ENCODE results near the gene DYTN. TPM values are rescaled to one million over a fixed set of nuclear protein-coding genes. Genes with fewer than 3 reads are reported as not detected.

DYTN gene
- total RNA-seq, 3 donors from 2014 or later = not detected

GRCh38 chr2:206713746-206714145, 4.5 kb downstream of the DYTN start:
- TF ChIP-seq POLR2A (IDR thresholded peaks at IDR 0.05) (no peak), POLR2AphosphoS5 (IDR thresholded peaks at IDR 0.05) (no peak)
- TF ChIP-seq, protein P1, sequence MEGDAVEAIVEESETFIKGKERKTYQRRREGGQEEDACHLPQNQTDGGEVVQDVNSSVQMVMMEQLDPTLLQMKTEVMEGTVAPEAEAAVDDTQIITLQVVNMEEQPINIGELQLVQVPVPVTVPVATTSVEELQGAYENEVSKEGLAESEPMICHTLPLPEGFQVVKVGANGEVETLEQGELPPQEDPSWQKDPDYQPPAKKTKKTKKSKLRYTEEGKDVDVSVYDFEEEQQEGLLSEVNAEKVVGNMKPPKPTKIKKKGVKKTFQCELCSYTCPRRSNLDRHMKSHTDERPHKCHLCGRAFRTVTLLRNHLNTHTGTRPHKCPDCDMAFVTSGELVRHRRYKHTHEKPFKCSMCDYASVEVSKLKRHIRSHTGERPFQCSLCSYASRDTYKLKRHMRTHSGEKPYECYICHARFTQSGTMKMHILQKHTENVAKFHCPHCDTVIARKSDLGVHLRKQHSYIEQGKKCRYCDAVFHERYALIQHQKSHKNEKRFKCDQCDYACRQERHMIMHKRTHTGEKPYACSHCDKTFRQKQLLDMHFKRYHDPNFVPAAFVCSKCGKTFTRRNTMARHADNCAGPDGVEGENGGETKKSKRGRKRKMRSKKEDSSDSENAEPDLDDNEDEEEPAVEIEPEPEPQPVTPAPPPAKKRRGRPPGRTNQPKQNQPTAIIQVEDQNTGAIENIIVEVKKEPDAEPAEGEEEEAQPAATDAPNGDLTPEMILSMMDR (IDR thresholded peaks at IDR 0.05) = no peak
- DNase-seq (ENCODE audit: low spot score in 2 of 2) = no peak
- Histone ChIP-seq H3K4me1 (no peaks in the 10 kb centered on the region), H3K4me3 (no peak overlapping the region), H3K36me3 (no peaks in the 10 kb centered on the region), H3K27me3 (no peaks in the 10 kb centered on the region), H3K27ac (no peak overlapping the region), H3K9me3 (no peaks in the 10 kb centered on the region)
- intact Hi-C loops (cut with DNase I; ENCODE audit: low total_unique reads) = no loop called here

DNA sequence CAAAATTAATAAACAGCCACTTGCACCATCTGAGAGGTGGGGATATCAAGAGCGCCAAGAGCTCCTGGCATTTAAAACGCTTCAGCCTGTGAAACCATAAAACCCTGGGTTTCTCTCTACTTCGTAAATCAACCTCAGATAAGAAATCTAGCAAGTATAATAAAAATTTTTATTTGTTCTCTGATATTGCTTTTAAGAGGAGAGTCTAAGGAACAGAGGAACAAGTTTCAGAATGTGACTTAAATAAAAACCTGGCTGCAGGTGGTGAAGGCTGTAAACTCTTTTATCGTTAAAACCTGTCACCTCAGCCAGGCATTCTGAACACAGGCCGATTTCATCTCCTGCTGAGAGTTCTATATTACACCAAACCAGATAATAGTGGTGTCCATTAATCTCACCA, 9.9 kb downstream of the DYTN start:
- Histone ChIP-seq H3K4me3 (no peak overlapping the region), H3K27me3 (no peaks in the 10 kb centered on the region), H3K4me1 (no peaks in the 10 kb centered on the region), H3K9me3 (no peaks in the 10 kb centered on the region), H3K36me3 (no peaks in the 10 kb centered on the region), H3K27ac (no peak overlapping the region)
- no peak for DNase-seq (ENCODE audit: low spot score in 2 of 2)
- no peak for TF ChIP-seq POLR2AphosphoS5 (IDR thresholded peaks at IDR 0.05)
- TF ChIP-seq POLR2A (IDR thresholded peaks at IDR 0.05) = no peak
- TF ChIP-seq, protein P1 (IDR thresholded peaks at IDR 0.05) = no peak
- intact Hi-C loops (cut with DNase I; ENCODE audit: low total_unique reads) = no loop called here

- H3K4me3 ChIP-seq = no peak overlapping the region
- no peak for DNase-seq (ENCODE audit: low spot score in 2 of 2)
- H3K27me3 ChIP-seq = no peaks in the 10 kb centered on the region
- TF ChIP-seq, protein P1 (IDR thresholded peaks at IDR 0.05) = no peak
- TF ChIP-seq POLR2A (IDR thresholded peaks at IDR 0.05) (no peak), POLR2AphosphoS5 (IDR thresholded peaks at IDR 0.05) (no peak)
- no peaks in the 10 kb centered on the region for H3K36me3 ChIP-seq
- H3K4me1 ChIP-seq = no peaks in the 10 kb centered on the region
- H3K9me3 ChIP-seq = no peaks in the 10 kb centered on the region
- intact Hi-C loops (cut with DNase I; ENCODE audit: low total_unique reads) = no loop called here
- H3K27ac ChIP-seq = no peak overlapping the region
These were observed 11.0 kb downstream of the DYTN start for GRCh38 chr2:206707164-206707701.

DNA sequence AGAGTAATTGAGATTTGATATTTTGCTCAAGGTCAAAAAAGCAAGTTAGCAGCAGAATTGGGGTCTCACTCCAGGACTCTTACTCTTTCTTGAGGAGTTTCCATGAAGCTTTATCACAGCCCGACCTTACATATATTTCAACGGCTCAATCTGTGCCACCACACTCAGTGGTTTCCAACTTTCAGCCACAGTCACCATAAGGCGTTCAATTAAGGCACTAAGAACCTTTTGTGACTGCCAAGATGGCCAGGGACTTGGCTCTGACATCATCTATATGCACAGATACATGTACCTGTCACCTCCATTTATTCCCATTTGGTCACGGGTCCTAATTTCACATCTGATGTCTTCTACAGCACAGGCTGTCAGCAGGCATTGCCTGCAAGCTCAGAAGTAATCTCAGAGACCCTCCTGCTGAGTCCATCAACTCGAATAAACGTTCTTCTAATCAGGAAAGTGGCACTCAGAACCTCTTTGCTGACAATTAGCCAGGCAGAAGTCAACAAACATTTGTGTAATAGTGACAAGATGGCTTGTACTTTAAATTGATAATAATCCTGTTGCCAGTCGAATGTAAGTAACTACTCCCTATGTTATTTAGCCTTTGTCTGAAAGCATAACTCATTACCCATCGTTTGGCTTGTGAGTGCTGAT, 16.1 kb downstream of the DYTN start:
- DNase-seq (ENCODE audit: low spot score in 2 of 2) = no peak
- intact Hi-C loops (cut with DNase I; ENCODE audit: low total_unique reads) = no loop called here
- no peaks in the 10 kb centered on the region for H3K36me3 ChIP-seq
- no peaks in the 10 kb centered on the region for H3K9me3 ChIP-seq
- H3K4me3 ChIP-seq = no peak overlapping the region
- H3K27me3 ChIP-seq = no peaks in the 10 kb centered on the region
- H3K4me1 ChIP-seq = no peaks in the 10 kb centered on the region
- H3K27ac ChIP-seq = no peak overlapping the region
- TF ChIP-seq POLR2A (IDR thresholded peaks at IDR 0.05) (no peak), POLR2AphosphoS5 (IDR thresholded peaks at IDR 0.05) (no peak)
- TF ChIP-seq, protein P1 (IDR thresholded peaks at IDR 0.05) = no peak

GRCh38 chr2:206700156-206700555, 18.0 kb downstream of the DYTN start:
- intact Hi-C loops (cut with DNase I; ENCODE audit: low total_unique reads) = no loop called here
- H3K9me3 ChIP-seq = no peaks in the 10 kb centered on the region
- no peaks in the 10 kb centered on the region for H3K27me3 ChIP-seq
- no peak overlapping the region for H3K4me3 ChIP-seq
- H3K36me3 ChIP-seq = no peaks in the 10 kb centered on the region
- H3K27ac ChIP-seq = no peak overlapping the region
- no peaks in the 10 kb centered on the region for H3K4me1 ChIP-seq
- DNase-seq (ENCODE audit: low spot score in 2 of 2) = no peak
- TF ChIP-seq, protein P1 (IDR thresholded peaks at IDR 0.05) = no peak
- TF ChIP-seq POLR2AphosphoS5 (IDR thresholded peaks at IDR 0.05) = no peak
- no peak for TF ChIP-seq POLR2A (IDR thresholded peaks at IDR 0.05)
